SU-DHL-6 (cell line): ENCODE data around the gene DLL1.

Source experiments
- H2AFZ ChIP-seq: fragments of 200-600 bp; sonication (generic); 2 replicates; pipeline ENCODE4 v1.6.1; 2014; ENCODE audit warnings: low read depth, mild to moderate bottlenecking, moderate library complexity, mixed read lengths, antibody characterized with exemption, low read length; ENCODE audit not compliant: severe bottlenecking
- H3F3A ChIP-seq: fragments of 200-600 bp; shearing (Covaris generic); 2 replicates; pipeline ENCODE4 v1.6.0; 2016; ENCODE audit warnings: antibody characterized with exemption, mild to moderate bottlenecking; ENCODE audit not compliant: insufficient read depth
- H3K27ac ChIP-seq: fragments of 200-600 bp; sonication (generic); 2 replicates; pipeline ENCODE4 v1.5.1; 2016; ENCODE audit warnings: low read depth, mild to moderate bottlenecking, low read length, moderate library complexity, mixed read lengths
- H3K27me3 ChIP-seq: fragments of 200-600 bp; sonication (generic), shearing (Covaris generic); 2 replicates; pipeline ENCODE4 v1.6.0; 2014; ENCODE audit warnings: mild to moderate bottlenecking, low read length
- H3K36me3 ChIP-seq: fragments of 200-600 bp; sonication (generic); 2 replicates; pipeline ENCODE4 v1.6.1; 2014; ENCODE audit warnings: mild to moderate bottlenecking, low read length, mixed read lengths
- H3K4me2 ChIP-seq: fragments of 300-600, 200-600 bp; shearing (Covaris generic), sonication (generic); 2 replicates; pipeline ENCODE4 v1.6.0; 2014; ENCODE audit warnings: low read length, low read depth, mild to moderate bottlenecking; ENCODE audit not compliant: poor library complexity, severe bottlenecking
- H3K4me3 ChIP-seq: fragments of 200-600 bp; sonication (generic); 2 replicates; pipeline ENCODE4 v1.5.1; 2014; ENCODE audit warnings: antibody characterized with exemption, low read length, mild to moderate bottlenecking, mixed read lengths; ENCODE audit not compliant: insufficient read depth, poor library complexity, severe bottlenecking
- H3K79me2 ChIP-seq: fragments of 200-600 bp; sonication (generic); 2 replicates; pipeline ENCODE4 v1.6.1; 2014; ENCODE audit warnings: mild to moderate bottlenecking, low read length, moderate library complexity; ENCODE audit not compliant: insufficient read depth
- H3K9ac ChIP-seq: fragments of 200-600 bp; sonication (generic); 2 replicates; pipeline ENCODE4 v1.7.0; 2014; ENCODE audit warnings: mild to moderate bottlenecking, low read length
- H3K9me2 ChIP-seq: fragments of 200-600 bp; sonication (generic); replicated peaks from 2 replicates; pipeline ENCODE4 v1.6.1; 2014; ENCODE audit warnings: low read length; ENCODE audit not compliant: insufficient read depth
- H3K9me3 ChIP-seq: fragments of 200-600 bp; sonication (generic); 2 replicates; pipeline ENCODE4 v1.6.1; 2014; ENCODE audit warnings: low read length, mixed read lengths; ENCODE audit not compliant: insufficient read depth
- H4K20me1 ChIP-seq: fragments of 200-600 bp; sonication (generic); 2 replicates; pipeline ENCODE4 v1.6.1; 2014; ENCODE audit warnings: low read depth, mild to moderate bottlenecking, antibody characterized with exemption, low read length, moderate library complexity, mixed read lengths
- CTCF ChIP-seq: fragments of 200-600 bp; sonication (generic); IDR thresholded peaks from one replicate; pipeline ENCODE4 v1.5.1; 2017; ENCODE audit warnings: antibody characterized with exemption, mild to moderate bottlenecking, low read length, moderate library complexity; ENCODE audit not compliant: insufficient read depth, poor library complexity, severe bottlenecking
- EZH2phosphoT487 ChIP-seq: fragments of 200-600 bp; sonication (generic), shearing (Covaris generic); conservative IDR thresholded peaks from 2 replicates; pipeline ENCODE4 v1.6.1; 2018; ENCODE audit warnings: mild to moderate bottlenecking, antibody characterized with exemption, low read length, moderate library complexity, mixed read lengths

DLL1 gene

DNA sequence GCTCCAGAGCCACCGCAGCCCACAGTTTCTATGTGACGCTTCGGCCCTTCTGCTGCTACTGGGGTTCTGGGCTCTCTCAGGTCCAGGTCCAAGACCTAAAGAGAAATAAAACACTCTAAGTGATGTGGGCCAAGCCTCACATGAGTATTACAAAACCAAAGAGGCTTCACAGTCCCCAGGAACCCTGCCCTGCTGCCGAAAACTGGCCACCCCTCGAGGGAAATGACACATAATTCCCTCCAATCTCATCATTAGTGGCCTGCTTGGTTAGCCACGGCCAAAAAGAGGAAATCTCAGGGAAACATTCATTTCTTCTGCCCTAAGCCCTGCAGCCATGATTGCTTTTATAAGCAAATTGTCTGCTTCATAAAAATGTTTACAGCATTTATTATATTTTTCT, 32.5 kb downstream of the DLL1 start:
- Histone ChIP-seq H4K20me1 (no peaks in the 10 kb centered on the region), H3K4me3 (no peak overlapping the region), H3K27ac (no peak overlapping the region), H3K9me2 (no peaks in the 10 kb centered on the region), H3K9me3 (no peaks in the 10 kb centered on the region), H3K27me3 (no peaks in the 10 kb centered on the region), H3K36me3 (no peaks in the 10 kb centered on the region), H2AFZ (no peak overlapping the region), H3F3A (no peaks in the 10 kb centered on the region), H3K79me2 (no peaks in the 10 kb centered on the region), H3K4me2 (no peak overlapping the region), H3K9ac (no peak overlapping the region)
- TF ChIP-seq CTCF (no peak), EZH2phosphoT487 (no peak)

DNA sequence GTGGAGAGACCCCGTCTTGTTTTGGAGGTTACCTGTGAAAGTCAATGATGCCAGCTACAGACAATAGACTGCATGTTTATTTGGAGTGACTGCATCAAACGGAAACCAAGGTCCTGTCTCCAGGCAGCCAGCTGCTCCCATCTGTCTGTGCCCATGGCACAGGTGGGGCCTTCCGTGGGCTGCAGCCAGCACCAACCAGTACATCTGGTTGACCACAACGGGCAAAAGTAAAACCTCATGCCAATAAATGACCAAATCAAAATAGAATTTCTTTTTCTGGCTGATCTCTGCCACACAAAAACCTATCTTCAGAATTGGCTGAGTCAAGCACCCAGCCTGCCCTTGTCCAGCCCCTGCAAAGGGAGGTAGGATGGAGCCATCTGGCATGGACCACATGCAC, 33.5 kb downstream of the DLL1 start:
- H3F3A ChIP-seq: no peaks in the 10 kb centered on the region
- TF ChIP-seq CTCF (no peak), EZH2phosphoT487 (no peak)
- no peak overlapping the region for H2AFZ ChIP-seq
- no peaks in the 10 kb centered on the region for H3K27me3 ChIP-seq
- no peak overlapping the region for H3K4me2 ChIP-seq
- H3K9ac ChIP-seq: no peak overlapping the region
- no peak overlapping the region for H3K27ac ChIP-seq
- no peaks in the 10 kb centered on the region for H3K36me3 ChIP-seq
- H3K79me2 ChIP-seq: no peaks in the 10 kb centered on the region
- no peak overlapping the region for H3K4me3 ChIP-seq
- H4K20me1 ChIP-seq: no peaks in the 10 kb centered on the region
- H3K9me3 ChIP-seq: no peaks in the 10 kb centered on the region
- H3K9me2 ChIP-seq: no peaks in the 10 kb centered on the region

DNA sequence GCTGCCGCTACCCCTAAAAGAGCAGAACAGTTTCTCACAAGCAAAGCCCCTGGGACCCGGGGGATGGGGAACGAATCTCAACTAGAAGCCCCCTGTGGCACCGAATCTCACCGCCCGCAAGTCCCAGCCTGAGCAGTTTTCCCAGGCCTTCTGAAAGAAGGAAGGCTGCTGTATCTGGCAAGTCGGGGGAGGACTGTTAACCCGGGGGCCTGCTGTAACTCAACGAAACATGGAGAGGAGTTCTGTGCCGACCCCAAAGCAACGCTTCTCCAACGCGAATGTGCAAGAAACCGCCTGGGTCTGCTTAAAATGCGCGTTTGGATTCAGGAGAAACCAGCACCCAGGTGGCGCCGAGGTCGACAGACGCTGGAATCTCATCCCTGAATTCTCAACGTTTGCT, 34.2 kb downstream of the DLL1 start:
- no peak overlapping the region for H3K4me2 ChIP-seq
- H3K9me2 ChIP-seq: no peaks in the 10 kb centered on the region
- no peaks in the 10 kb centered on the region for H3K79me2 ChIP-seq
- H4K20me1 ChIP-seq: no peaks in the 10 kb centered on the region
- H3F3A ChIP-seq: no peaks in the 10 kb centered on the region
- H3K4me3 ChIP-seq: no peak overlapping the region
- no peak overlapping the region for H2AFZ ChIP-seq
- no peak overlapping the region for H3K27ac ChIP-seq
- H3K9me3 ChIP-seq: no peaks in the 10 kb centered on the region
- H3K9ac ChIP-seq: no peak overlapping the region
- TF ChIP-seq CTCF: no peak
- TF ChIP-seq EZH2phosphoT487: no peak
- no peaks in the 10 kb centered on the region for H3K36me3 ChIP-seq
- no peaks in the 10 kb centered on the region for H3K27me3 ChIP-seq
